SK-N-MC (cell line): ENCODE data around the gene OR2T4.
A peak's percentile ranks its signal among the peaks of the same experiment; 100 is the strongest.

Experiments used
- DNase-seq: peaks from one replicate; pipeline ENCODE4 v3.0.0-alpha.2; 2011; ENCODE audit warnings: low read depth, low spot score
- H3K27ac ChIP-seq: fragments of 200-600 bp; sonication (generic); 2 replicates; pipeline ENCODE4 v1.5.1; 2016; ENCODE audit warnings: mixed run types
- H3K36me3 ChIP-seq: fragments of 200-600 bp; sonication (generic); 2 replicates; pipeline ENCODE4 v1.6.1; 2017; ENCODE audit warnings: antibody characterized with exemption, low read length, mixed read lengths; ENCODE audit not compliant: insufficient read depth
- H3K4me3 ChIP-seq: fragments of 200-600 bp; sonication (generic); 2 replicates; pipeline ENCODE4 v1.5.1; 2016
- H3K9ac ChIP-seq: fragments of 200-600 bp; sonication (generic); 2 replicates; pipeline ENCODE4 v1.8.0; 2017; ENCODE audit warnings: mixed run types, mixed read lengths; ENCODE audit not compliant: insufficient read length
- H3K9me3 ChIP-seq: fragments of 200-600 bp; sonication (generic); 2 replicates; pipeline ENCODE4 v1.6.1; 2017; ENCODE audit warnings: low read depth, mild to moderate bottlenecking, antibody characterized with exemption, low read length, moderate library complexity, mixed read lengths
- EZH2 ChIP-seq: fragments of 200-600 bp; sonication (generic); IDR thresholded peaks from one replicate; pipeline ENCODE4 v1.6.1; 2017; ENCODE audit warnings: antibody characterized with exemption
- FOXP2 ChIP-seq: optimal IDR thresholded peaks from 2 replicates; pipeline ENCODE3; 2011; ENCODE audit warnings: mild to moderate bottlenecking, moderate library complexity; ENCODE audit not compliant: insufficient read depth; ENCODE audit errors: extremely low read length, control extremely low read depth
- POLR2AphosphoS5 ChIP-seq: IDR thresholded peaks from 2 replicates; pipeline ENCODE4 v1.6.1; 2012; ENCODE audit warnings: mild to moderate bottlenecking, low read depth, low read length, borderline replicate concordance

The OR2T4 gene

GRCh38 chr1:248373761-248374160 lies 12.3 kb downstream of the OR2T4 start:
- H3K27ac ChIP-seq: no peak overlapping the region
- H3K9ac ChIP-seq: no peak overlapping the region
- H3K36me3 ChIP-seq: no peaks in the 10 kb centered on the region
- TF ChIP-seq FOXP2 (no peak), EZH2 (no peak), POLR2AphosphoS5 (no peak)
- H3K9me3 ChIP-seq: no peaks in the 10 kb centered on the region
- DNase-seq: no peak
- H3K4me3 ChIP-seq: no peak overlapping the region

GRCh38 chr1:248375446-248375845 lies 14.0 kb downstream of the OR2T4 start, which contains the start of gene OR2T6:
OR2T6 (plus strand) TSS chr1:248375746; CDS start chr1:248387609, 11,863 bp downstream.
- Histone ChIP-seq H3K9me3 (no peaks in the 10 kb centered on the region), H3K9ac (no peak within 1 kb of the TSS), H3K4me3 (no peak within 1 kb of the TSS), H3K27ac (no peak within 1 kb of the TSS), H3K36me3 (no peaks in the 10 kb centered on the region)
- no peak for DNase-seq
- TF ChIP-seq FOXP2 (no peak), EZH2 (no peak), POLR2AphosphoS5 (no peak)

- TF ChIP-seq EZH2: no peak
- TF ChIP-seq FOXP2: no peak
- no peak for TF ChIP-seq POLR2AphosphoS5
- Histone ChIP-seq H3K4me3 (no peak overlapping the region), H3K9ac (no peak overlapping the region), H3K36me3 (no peaks in the 10 kb centered on the region), H3K9me3 (no peaks in the 10 kb centered on the region), H3K27ac (no peak overlapping the region)
- DNase-seq: no peak
These were observed 15.5 kb downstream of the OR2T4 start for GRCh38 chr1:248376916-248377315.

GRCh38 chr1:248380854-248381253 lies 19.4 kb downstream of the OR2T4 start:
- H3K4me3 ChIP-seq: no peak overlapping the region
- H3K27ac ChIP-seq: no peak overlapping the region
- no peaks in the 10 kb centered on the region for H3K36me3 ChIP-seq

GRCh38 chr1:248388426-248388825 lies 27.0 kb downstream of the OR2T4 start:
- no peak for DNase-seq
- no peak overlapping the region for H3K27ac ChIP-seq
- H3K9ac ChIP-seq: no peak overlapping the region
- H3K9me3 ChIP-seq: no peaks in the 10 kb centered on the region
- no peak overlapping the region for H3K4me3 ChIP-seq
- TF ChIP-seq EZH2 (no peak), FOXP2 (no peak), POLR2AphosphoS5 (no peak)
- H3K36me3 ChIP-seq: no peaks in the 10 kb centered on the region

More at GRCh38 chr1:248380854-248381253, 19.4 kb downstream of the OR2T4 start:
- Histone ChIP-seq H3K9ac (no peak overlapping the region), H3K9me3 (no peaks in the 10 kb centered on the region)
- TF ChIP-seq POLR2AphosphoS5 (no peak), EZH2 (no peak), FOXP2 (no peak)
- no peak for DNase-seq

- no peak overlapping the region for H3K27ac ChIP-seq
- H3K36me3 ChIP-seq: no peaks in the 10 kb centered on the region
- no peak for DNase-seq
- TF ChIP-seq FOXP2: no peak
- no peak for TF ChIP-seq POLR2AphosphoS5
- TF ChIP-seq EZH2: no peak
- H3K9ac ChIP-seq: no peak overlapping the region
- no peaks in the 10 kb centered on the region for H3K9me3 ChIP-seq
- no peak overlapping the region for H3K4me3 ChIP-seq
These were observed 31.6 kb downstream of the OR2T4 start for GRCh38 chr1:248393050-248393449.

- H3K4me3 ChIP-seq: no peak within 1 kb of the TSS
- H3K9ac ChIP-seq: no peak within 1 kb of the TSS
- no peak for TF ChIP-seq FOXP2
- no peak for TF ChIP-seq EZH2
- TF ChIP-seq POLR2AphosphoS5: no peak
- H3K9me3 ChIP-seq: 0 out of 2 replicates have a peak, but pooled peaks cover 2% of the 10 kb centered on the region
- no peak for DNase-seq
- H3K27ac ChIP-seq: no peak within 1 kb of the TSS
- H3K36me3 ChIP-seq: no peaks in the 10 kb centered on the region
These were observed 41.3 kb downstream of the OR2T4 start, which contains the start of gene OR2T1 for GRCh38 chr1:248402748-248403147. OR2T1 (plus strand) TSS chr1:248403048; CDS start chr1:248406148, 3,100 bp downstream.

GRCh38 chr1:248404024-248404423 lies 42.6 kb downstream of the OR2T4 start:
- DNase-seq: peak; percentile 47
- Histone ChIP-seq H3K36me3 (no peaks in the 10 kb centered on the region), H3K27ac (no peak overlapping the region), H3K9me3 (0 out of 2 replicates have a peak, but pooled peaks cover 2% of the 10 kb centered on the region), H3K4me3 (no peak overlapping the region), H3K9ac (no peak overlapping the region)
- no peak for TF ChIP-seq EZH2
- TF ChIP-seq FOXP2: no peak
- TF ChIP-seq POLR2AphosphoS5: no peak
